Measurements from ENCODE around the gene GPX3.

DNA sequence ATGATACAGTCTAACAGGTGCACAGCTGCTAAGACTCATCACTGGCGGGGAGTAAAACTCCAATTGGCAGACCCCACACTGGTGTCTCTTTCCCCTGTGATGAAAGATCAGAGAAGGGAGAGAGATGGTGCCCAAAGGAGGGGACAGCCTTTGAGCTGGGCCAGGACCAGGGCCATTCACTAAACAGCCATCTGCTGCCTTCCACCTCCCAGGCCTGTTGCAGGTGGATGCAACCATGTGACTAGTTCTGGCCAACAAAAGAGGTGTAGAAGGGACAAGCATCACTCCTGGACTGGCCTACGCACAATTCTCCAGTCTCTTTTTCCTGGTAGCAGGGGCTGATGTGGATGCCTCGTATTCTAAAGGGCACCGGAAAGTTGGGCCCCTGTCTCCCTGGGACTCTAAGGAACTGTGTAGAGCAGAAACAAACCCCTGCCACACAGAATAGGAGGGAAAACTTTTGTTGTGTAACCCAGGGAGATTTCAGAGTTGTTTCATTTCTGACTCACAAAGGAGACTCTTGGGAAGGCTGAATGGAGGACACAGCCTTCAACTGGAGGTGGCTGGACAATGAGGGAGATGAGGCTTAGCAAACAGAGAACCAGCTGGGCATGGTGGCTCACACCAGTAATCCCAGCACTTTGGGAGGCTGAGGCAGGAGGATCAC lies 33.5 kb downstream of the GPX3 start:
- TF ChIP-seq, protein P1, sequence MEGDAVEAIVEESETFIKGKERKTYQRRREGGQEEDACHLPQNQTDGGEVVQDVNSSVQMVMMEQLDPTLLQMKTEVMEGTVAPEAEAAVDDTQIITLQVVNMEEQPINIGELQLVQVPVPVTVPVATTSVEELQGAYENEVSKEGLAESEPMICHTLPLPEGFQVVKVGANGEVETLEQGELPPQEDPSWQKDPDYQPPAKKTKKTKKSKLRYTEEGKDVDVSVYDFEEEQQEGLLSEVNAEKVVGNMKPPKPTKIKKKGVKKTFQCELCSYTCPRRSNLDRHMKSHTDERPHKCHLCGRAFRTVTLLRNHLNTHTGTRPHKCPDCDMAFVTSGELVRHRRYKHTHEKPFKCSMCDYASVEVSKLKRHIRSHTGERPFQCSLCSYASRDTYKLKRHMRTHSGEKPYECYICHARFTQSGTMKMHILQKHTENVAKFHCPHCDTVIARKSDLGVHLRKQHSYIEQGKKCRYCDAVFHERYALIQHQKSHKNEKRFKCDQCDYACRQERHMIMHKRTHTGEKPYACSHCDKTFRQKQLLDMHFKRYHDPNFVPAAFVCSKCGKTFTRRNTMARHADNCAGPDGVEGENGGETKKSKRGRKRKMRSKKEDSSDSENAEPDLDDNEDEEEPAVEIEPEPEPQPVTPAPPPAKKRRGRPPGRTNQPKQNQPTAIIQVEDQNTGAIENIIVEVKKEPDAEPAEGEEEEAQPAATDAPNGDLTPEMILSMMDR (IDR thresholded peaks at IDR 0.05): no peak
- TF ChIP-seq POLR2A (IDR thresholded peaks at IDR 0.05): no peak
